Measurements from ENCODE around the gene RPS4Y1.

Gene RPS4Y1

GRCh38 chrY:2849368-2849767, 8.0 kb downstream of the RPS4Y1 start:
- Histone ChIP-seq H3K4me1 (no peaks in the 10 kb centered on the region), H3K27me3 (no peaks in the 10 kb centered on the region), H3K9me3 (no peaks in the 10 kb centered on the region), H3K36me3 (no peaks in the 10 kb centered on the region), H3K4me3 (ENCODE audit: low read depth, low read length) (no peak overlapping the region)
- no peak for DNase-seq
- TF ChIP-seq, protein P1, sequence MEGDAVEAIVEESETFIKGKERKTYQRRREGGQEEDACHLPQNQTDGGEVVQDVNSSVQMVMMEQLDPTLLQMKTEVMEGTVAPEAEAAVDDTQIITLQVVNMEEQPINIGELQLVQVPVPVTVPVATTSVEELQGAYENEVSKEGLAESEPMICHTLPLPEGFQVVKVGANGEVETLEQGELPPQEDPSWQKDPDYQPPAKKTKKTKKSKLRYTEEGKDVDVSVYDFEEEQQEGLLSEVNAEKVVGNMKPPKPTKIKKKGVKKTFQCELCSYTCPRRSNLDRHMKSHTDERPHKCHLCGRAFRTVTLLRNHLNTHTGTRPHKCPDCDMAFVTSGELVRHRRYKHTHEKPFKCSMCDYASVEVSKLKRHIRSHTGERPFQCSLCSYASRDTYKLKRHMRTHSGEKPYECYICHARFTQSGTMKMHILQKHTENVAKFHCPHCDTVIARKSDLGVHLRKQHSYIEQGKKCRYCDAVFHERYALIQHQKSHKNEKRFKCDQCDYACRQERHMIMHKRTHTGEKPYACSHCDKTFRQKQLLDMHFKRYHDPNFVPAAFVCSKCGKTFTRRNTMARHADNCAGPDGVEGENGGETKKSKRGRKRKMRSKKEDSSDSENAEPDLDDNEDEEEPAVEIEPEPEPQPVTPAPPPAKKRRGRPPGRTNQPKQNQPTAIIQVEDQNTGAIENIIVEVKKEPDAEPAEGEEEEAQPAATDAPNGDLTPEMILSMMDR (IDR thresholded peaks at IDR 0.05; ENCODE audit: low read depth, low read length) = no peak

DNA sequence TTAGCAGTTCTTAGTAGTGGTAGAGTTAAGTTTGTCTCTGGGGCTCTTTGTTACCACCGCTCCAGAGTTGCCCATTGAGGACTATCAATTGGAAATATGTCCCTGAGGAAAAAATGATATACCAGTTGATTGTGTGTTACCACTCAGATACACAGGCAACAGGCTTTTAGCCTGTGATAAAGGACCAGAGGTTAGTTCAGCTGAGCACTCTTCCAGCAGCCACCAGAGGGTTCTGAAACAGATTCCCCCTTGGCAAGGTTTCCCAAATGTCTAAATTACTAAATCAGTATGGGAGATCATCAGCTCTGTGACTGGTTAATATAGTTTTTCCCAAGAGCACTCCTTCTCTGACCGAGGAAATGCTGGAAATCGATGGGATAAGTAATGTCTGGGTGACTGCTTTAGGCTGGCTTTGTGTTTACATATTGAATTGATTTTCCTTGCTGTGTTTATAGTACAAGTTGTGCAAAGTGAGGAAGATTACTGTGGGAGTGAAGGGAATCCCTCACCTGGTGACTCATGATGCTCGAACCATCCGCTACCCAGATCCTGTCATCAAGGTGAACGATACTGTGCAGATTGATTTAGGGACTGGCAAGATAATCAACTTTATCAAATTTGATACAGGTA, 12.9 kb downstream of the RPS4Y1 start:
- no peak for DNase-seq
- Histone ChIP-seq H3K4me3 (ENCODE audit: low read depth, low read length) (no peak overlapping the region), H3K9me3 (no peaks in the 10 kb centered on the region), H3K4me1 (no peaks in the 10 kb centered on the region), H3K36me3 (no peaks in the 10 kb centered on the region), H3K27me3 (no peaks in the 10 kb centered on the region)
- TF ChIP-seq, protein P1 (IDR thresholded peaks at IDR 0.05; ENCODE audit: low read depth, low read length) = no peak

DNA sequence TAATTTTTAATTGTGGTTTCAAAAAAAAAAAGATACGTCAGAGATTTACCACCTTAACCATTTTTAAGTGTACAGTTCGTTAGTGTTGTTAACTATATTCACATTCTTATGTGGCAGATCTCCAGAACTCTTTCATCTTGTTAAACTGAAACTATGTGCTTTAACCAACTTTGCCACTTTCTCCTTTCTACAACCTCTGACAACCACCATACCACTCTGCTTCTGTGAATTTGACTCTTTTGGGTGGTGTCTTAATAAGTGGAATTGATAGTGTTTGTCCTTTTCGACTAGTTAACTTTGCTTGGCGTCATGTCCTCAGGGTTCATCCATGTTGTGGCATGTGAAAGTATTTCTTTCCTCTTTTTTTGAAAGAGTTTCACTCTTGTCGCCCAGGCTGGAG, 15.7 kb downstream of the RPS4Y1 start:
- H3K36me3 ChIP-seq = no peaks in the 10 kb centered on the region
- no peak for DNase-seq

DNA sequence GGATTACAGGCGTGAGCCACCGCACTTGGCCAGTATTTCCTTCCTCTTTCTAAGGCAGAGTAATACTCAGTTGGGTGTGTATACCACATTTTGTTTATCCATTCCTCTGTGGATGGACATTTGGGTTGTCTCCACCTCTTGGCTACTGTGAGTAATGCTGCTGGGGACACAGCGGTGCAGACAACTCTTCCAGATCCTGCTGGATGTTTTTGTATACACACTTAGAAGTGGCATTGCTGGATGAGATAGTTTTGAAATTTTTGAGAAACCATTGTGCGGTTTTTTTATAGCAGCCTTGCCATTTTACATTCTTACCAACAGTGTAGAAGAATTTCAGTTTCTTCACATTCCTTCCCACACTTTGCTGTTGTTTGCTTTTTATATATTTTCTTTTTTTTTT, 16.3 kb downstream of the RPS4Y1 start:
- Histone ChIP-seq H3K9me3 (no peaks in the 10 kb centered on the region), H3K4me1 (no peaks in the 10 kb centered on the region), H3K27me3 (no peaks in the 10 kb centered on the region), H3K36me3 (no peaks in the 10 kb centered on the region), H3K4me3 (ENCODE audit: low read depth, low read length) (no peak overlapping the region)
- no peak for DNase-seq
- TF ChIP-seq, protein P1 (IDR thresholded peaks at IDR 0.05; ENCODE audit: low read depth, low read length) = no peak

More for the DNA sequence above, 15.7 kb downstream of the RPS4Y1 start:
- H3K4me3 ChIP-seq (ENCODE audit: low read depth, low read length) = no peak overlapping the region
- no peaks in the 10 kb centered on the region for H3K4me1 ChIP-seq
- TF ChIP-seq, protein P1 (IDR thresholded peaks at IDR 0.05; ENCODE audit: low read depth, low read length) = no peak
- no peaks in the 10 kb centered on the region for H3K27me3 ChIP-seq
- no peaks in the 10 kb centered on the region for H3K9me3 ChIP-seq

DNA sequence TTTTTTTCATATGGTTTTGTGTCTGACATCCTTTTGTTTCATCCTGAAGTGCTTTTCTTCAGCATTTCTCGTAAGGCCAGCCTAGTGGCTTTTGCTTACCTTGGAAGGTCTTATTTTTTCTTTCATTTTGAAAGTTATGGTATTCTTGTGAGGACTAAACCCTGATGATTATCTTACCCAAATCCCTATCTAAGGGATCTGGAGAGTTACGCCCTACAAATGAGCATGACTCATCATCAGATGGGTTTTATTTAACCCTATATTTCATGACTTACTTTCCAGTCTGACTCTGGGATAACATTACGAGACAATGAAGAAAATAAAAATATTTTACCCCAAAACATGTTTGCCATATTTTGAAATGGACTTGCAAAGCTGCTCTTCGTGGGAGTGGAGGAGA, 18.4 kb downstream of the RPS4Y1 start:
- no peak for DNase-seq
- Histone ChIP-seq H3K9me3 (no peaks in the 10 kb centered on the region), H3K27me3 (no peaks in the 10 kb centered on the region), H3K36me3 (no peaks in the 10 kb centered on the region), H3K4me3 (ENCODE audit: low read depth, low read length) (no peak overlapping the region), H3K4me1 (no peaks in the 10 kb centered on the region)
- TF ChIP-seq, protein P1 (IDR thresholded peaks at IDR 0.05; ENCODE audit: low read depth, low read length) = no peak

DNA sequence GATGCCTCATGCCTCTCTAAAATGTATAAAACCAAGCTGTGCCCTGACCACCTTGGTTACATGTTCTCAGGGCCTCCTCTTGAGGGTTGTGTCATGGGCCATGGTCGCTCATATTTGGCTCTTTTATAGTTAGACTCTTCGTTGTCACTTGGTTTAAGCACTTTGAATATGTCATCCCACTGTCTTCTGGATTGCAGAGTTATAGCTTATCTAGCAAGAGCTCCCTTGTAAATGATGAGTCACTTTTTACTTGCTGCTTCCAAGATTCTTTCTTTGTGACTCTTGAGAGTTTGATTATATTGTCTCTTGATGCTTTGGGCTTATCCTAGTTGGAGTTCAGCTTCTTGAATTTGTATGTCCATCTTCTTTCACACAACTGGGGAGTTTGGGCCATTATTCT, 19.1 kb downstream of the RPS4Y1 start:
- no peaks in the 10 kb centered on the region for H3K36me3 ChIP-seq
- TF ChIP-seq, protein P1 (IDR thresholded peaks at IDR 0.05; ENCODE audit: low read depth, low read length) = no peak

More for the DNA sequence above, 19.1 kb downstream of the RPS4Y1 start:
- no peak for DNase-seq
- Histone ChIP-seq H3K4me3 (ENCODE audit: low read depth, low read length) (no peak overlapping the region), H3K9me3 (no peaks in the 10 kb centered on the region), H3K4me1 (no peaks in the 10 kb centered on the region), H3K27me3 (no peaks in the 10 kb centered on the region)
